SK-MEL-5 (cell line): ENCODE measurements around the gene COL5A1. TPM values are rescaled to one million over a fixed set of nuclear protein-coding genes. Genes with fewer than 3 reads are reported as not detected.
A peak's percentile ranks its signal among the peaks of the same experiment; 100 is the strongest.

ENCODE experiments used
- DNase-seq: peaks from one replicate; pipeline ENCODE4 v3.0.0-alpha.2; 2016; ENCODE audit warnings: low read depth, low spot score
- in situ Hi-C: cut with HindIII; loops from 2 replicates; pipeline ENCODE4 v1.10.0; 2016; ENCODE audit warnings: low sequenced_read_pairs, high pct_unique_total_duplicates, low pct_unique_long_range_greater_than_20kb
- total RNA-seq: library from RNA; depleted of rRNA; stranded (reverse); fragments of >200 nt; shearing (Covaris generic); gene quantifications from 2 replicates; pipeline ENCODE4 v1.2.3, GENCODE V29; 2014

COL5A1 gene
- total RNA-seq, 1 experiment from 2014 or later = not detected

DNA sequence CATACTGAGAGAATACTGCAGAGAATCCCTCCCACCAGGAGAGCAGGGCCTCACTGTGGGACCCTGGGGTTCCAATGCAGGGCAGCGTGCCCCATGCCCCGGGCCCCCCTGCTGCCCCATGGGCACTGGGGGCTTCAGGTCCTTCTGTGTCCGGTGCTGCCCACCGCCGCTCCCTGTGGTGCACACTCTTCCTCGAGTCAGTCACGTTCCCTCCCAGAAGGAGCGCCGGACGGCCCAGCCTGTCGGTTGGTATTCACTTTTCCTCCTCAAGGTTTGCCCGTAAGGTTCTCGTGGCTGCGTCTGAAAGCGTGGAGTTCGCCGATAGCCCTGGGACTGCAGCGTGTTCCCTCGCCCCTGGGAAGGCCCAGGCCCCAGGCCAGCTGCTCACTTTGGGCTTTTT lies 190.9 kb downstream of the COL5A1 start:
- no peak for DNase-seq
- in situ Hi-C loops = no loop called here

DNA sequence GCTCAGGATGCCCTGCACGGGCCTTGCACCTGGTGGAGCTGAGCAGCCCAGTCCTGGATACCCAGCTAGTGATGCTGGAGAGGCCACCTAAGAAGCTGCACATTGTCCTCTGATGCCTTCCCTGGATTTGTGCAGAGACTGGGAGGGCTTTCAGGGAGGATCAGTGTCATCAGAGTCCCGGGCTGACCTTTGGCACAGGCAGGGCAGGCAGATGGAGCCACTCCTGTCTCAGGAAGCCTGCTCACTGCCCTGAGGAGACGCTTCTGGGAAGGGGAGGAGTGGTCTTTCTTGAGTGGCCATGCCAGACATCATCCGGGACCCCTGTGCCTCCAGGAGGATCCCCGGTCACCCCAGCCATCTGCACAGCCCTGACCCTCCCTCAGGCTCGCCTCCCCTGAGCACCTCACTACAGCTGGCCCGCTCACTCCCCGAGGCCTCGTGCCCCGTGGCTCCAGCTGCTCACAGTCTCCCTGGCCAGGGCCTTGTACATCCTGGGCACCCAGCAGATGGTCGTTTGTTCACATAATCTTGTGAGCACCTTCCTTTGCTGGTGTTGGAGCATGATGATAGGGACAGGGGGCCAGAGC lies 191.8 kb downstream of the COL5A1 start:
- in situ Hi-C loops = no loop called here
- DNase-seq = no peak

DNA sequence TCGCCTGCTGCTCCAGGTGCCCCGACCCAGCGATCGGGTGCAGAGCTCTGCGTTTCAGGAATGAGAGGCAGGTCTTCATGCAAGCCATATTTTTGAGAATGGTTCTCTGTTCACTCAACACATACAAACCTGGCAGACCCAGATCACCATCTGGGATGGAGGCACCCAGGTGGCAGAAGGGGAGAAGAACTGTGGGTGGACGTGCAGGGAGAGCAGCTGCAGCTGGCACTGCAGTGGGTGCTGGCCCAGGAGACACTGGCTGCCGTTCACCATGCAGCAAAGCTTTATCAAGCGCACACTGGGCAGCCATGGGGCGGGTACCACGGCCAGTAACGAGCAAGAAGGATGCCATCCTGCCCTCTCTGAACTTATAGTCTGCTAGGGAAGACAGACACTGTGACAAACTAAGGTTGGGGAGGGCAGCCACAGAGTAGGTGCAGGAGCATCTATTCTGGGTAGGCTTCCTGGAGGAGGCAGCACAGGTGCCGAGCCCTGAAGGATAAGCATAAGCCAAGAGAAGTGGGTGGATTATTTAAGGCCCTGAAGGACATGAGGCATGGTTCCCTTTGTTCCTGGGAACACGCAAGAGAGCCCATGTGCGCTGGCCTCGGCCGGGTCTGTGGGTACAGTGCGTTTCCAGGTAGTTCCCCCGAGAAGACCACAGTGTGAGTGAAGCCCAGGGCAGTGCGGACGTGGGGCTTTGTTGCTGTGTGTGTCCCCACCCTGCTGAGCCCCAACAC lies 192.8 kb downstream of the COL5A1 start:
- in situ Hi-C loops = no loop called here
- no peak for DNase-seq

DNA sequence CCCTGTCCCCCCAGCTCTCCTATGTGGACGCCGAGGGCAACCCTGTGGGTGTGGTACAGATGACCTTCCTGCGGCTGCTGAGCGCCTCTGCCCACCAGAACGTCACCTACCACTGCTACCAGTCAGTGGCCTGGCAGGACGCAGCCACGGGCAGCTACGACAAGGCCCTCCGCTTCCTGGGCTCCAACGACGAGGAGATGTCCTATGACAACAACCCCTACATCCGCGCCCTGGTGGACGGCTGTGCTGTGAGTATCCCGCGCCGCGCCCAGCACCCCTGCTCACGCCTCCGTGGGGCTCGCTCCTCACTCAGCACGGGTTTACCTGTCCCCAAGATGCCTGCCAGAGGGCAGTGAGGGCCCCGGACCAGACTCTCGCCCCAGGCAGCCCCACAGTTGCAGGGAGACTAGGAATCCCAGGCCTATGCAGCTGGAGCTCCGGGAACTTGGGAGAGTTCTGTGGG lies 193.4 kb downstream of the COL5A1 start:
- in situ Hi-C loops = no loop called here
- no peak for DNase-seq

DNA sequence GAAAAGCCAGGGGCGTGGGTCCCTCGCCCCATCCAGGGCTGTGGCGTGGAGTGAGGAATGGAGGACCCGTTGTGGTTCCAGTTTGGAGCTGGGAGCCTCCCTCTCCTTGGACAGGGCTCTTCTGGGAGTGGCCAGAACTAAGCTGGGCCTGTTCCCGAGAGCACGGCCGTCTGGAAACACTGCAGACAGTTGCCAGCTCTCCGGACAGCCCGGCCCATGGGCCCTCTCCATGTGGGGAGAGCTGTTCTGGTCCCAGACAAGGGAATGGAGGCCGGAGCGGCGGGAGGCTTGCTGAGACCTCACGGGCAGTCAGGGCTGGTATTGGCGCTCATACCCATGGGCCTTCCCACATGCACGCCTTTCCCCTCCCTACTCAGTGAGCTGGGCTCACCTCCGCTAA lies 193.8 kb downstream of the COL5A1 start:
- in situ Hi-C loops = no loop called here
- DNase-seq = no peak

DNA sequence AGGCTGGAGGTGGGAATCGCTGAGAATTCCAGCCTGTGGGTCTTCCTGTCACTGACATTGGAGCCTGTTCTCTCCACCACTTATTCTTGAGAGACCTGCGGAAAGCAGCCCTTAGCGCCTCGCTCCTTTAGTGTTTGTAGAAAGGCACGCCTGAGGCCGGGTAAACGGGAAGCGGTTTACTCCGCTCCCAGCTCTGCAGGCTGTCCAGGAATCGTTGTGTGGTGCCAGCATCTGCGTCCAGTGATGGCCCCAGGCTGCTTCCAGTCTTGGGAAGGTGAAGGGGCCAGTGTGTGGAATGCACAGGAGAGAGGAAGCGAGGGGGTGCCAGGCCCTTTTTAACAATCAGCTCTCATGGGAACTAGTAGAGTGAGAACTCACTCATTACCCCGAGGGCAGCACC lies 194.4 kb downstream of the COL5A1 start:
- in situ Hi-C loops = no loop called here
- DNase-seq = no peak

DNA sequence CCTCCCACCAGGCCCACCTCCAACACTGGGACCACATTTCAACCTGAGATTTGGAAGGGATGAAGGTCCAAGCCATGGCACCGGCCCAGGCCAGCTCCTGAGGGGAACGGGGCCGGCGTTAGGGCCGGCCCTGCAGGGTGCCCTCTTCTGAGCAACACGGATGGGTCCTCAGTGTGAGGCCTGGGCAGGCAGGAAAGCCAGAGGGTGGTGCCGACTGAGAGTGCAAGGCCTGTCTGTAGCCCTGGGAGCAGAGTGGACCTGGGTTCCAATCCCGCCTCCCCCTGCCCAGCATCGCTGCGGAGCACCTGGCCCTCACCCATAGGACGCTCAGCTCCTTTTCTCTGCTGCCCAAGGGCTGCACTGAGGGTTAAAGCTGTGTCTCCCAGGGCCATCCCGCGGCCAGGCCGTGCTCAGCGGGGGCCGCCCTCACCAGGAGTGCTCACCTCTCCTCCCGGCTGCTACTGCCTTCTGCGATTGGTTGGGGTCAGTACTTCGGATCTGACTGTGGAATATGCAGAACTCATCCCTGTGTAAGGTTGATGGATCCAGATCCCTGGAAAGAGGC lies 194.9 kb downstream of the COL5A1 start:
- no peak for DNase-seq
- in situ Hi-C loops = no loop called here

DNA sequence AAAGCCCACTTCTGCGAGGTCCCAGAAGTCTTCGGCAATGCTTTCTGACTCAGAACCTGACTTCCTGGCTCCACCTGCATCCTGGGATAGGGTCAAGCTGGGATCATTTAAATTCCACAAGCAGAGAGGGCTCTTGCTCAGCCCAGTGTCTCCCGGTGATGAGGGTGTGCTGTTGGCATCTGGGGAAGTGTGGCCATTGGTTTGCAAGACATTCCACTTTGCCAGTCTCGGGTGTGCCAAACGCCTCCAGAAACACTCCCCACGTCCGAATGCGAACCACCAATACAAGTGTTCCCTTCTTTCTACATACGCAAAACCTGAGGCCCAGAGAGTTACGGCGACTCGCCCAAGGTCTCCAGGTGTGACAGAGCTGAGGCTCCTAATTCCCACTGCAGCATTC lies 195.9 kb downstream of the COL5A1 start:
- in situ Hi-C loops = no loop called here
- DNase-seq = no peak

DNA sequence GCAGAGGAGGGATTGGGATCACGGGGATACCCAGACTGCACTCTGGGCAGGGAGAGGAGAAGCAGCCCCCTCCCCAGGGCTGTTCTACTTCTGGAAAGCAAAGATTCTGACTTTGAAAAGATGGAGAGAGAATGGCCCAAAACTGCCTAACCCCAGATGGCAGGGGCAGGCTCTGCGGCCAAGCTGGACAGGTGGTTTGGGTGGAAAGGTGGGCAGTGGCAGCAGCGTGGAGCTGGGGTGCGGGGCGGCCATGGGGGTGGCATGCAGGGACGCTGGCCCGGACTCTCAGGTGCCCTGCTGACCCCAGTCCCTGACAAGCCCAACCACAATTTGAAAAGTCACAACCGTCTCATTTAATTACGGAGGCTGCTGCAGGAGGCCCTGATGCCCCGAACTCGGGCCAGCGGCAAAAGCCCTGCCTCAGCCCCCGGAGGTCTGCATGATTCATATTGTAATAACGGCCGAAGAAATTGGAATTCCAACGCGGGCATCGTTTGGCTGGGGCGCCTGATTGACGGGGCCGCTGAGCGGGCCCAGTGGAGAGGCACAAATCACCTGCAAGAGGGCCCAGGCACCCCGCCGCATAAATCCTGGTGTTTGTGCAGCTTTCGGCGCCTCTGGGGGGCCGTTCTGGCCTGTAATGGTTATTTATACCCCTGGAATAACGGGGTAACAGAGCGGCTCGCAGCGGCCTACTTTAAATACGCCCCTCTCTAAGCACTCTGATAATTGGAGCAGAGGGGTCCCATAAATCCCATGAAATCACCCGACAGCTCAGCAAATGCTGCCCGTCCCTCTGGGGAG lies 197.2 kb downstream of the COL5A1 start:
- DNase-seq = no peak
- in situ Hi-C loops = no loop called here

DNA sequence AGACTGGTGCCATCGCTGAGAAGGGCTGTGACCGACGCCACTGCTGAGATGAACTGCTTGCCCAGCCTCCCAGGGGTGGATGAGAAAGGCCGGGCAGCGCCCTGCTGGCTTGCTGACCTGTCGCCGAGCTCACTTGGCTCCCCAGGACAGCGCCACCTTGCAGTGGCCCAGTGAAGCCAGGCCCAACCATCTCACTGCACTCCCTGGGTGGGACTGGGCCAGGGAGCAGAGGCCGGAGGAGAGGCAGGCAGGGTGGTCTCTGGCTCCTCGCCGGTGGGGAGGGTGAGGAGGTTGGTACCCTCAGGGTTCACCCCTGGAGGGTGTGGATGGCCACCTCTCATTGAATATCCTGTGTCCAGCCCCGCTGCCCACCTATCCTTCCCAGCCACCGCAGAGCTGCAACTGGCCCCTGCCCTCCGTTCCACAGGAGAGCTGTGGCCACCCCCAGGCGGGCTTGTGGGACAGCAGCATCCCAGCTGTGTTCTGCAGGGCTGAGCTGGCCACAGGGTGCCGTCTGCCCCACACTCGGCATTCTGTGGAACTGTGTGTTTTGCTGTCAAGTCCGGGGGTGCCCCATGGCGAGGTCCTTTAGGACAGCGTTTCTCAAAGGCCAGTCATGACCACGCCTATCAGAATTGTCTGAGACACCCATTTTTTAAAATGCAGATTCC lies 198.0 kb downstream of the COL5A1 start:
- DNase-seq = peak; percentile 15
- in situ Hi-C loops = no loop called here

DNA sequence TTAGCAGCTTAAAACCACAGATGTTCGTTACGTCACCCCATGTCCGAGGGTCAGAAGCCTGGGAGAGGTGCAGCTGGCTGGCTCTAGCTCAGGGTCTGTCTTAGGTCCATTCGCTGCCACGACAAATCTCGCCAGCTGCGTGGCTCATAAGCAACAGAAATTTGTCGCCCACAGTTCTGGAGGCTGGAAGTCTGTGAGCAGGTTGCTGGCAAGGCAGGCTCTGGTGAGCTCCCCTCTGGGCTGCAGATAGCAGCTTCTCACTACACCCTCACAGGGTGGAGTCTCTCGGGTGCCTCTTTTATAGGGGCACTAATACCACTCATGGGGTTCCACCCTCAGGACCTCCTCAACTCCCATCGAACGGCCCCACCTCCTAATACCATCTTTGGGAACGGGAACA lies 198.9 kb downstream of the COL5A1 start:
- in situ Hi-C loops = no loop called here
- DNase-seq = no peak

DNA sequence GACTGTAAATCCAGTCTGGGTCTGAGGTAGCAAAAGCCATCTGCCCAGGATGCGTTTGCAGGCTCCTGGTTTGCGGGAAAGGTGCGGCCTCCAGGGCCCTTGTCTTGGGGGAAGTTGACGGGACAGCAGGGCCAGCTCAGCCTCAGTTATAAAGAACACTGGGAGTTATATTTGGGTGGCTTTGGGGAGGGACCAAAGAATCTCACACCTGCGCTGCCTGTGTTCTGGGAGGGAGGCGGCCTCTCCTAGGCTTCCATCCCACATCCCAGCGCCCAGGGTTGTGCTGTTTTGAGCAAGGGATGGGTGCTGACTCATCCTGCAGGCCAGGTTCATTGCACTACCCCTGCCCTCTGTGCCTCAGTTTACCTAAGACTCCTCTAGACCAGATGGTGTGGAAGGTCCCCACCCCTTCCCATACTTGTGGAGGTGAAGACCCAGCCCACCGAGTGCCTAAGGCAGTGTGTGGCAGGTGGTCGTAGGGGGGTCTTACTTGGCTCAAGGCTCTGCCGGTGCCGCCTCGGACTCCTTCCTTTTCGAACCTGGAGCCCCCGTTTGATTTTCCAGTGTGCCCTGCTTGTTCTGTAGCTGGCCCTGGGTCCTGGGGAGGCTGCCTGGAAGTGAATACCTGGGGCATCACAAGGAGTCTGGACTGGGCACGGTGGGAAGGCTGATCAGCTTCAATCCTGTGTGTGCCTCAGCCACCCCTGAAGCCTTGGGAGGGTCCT lies 199.7 kb downstream of the COL5A1 start:
- in situ Hi-C loops = no loop called here
- no peak for DNase-seq

DNA sequence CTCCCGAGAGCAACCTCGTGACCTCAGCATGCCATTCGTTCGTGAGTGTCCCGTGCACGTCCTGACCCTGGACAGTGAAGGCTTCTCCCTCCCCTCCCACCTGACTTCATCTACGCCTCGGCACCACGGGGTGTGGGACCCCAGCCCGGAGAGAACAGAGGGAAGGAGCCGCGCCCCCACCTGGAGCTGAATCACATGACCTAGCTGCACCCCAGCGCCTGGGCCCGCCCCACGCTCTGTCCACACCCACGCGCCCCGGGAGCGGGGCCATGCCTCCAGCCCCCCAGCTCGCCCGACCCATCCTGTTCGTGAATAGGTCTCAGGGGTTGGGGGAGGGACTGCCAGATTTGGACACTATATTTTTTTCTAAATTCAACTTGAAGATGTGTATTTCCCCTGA lies 200.7 kb downstream of the COL5A1 start:
- DNase-seq = no peak
- in situ Hi-C loops = no loop called here

DNA sequence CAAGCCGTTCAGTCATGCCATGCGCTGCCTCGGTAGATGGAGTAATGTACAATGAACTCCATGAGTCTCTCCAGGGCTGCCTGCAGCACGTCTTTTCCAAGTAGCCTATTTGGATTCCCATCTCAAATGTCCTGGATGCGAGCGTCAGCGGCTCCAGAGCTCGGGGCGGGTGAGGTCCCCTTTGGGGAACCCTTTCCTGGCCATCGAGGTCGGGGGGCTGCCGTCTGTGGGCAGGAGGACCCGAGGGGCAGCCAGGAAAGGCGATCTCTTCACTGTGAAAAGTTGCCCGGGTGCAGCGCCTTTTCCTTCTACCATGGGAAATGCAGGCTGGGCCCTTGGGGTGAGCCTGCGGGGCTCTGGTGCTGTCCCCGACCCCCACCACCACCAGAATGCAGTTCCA lies 202.1 kb downstream of the COL5A1 start:
- no peak for DNase-seq
- in situ Hi-C loops = no loop called here

DNA sequence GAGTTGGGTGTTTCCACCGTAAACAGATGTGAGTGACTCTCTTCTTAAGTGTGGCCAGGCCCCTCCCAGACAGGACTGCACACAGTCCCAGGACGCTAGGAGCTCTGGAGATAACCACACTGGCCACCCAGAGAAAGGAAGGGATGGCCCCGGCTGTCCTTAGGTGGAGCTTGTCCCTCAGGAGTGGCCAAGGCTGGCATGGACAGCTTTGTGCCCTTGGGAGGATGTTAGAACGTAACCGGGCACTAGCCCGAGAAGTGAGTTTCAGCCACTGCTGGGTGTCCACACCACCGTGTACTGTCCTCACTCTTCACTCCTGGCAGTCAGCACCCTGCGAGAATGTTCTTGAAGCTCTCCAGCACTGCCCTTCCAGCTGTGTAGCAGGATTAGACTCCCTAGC lies 203.2 kb downstream of the COL5A1 start:
- DNase-seq = no peak
- in situ Hi-C loops = no loop called here

DNA sequence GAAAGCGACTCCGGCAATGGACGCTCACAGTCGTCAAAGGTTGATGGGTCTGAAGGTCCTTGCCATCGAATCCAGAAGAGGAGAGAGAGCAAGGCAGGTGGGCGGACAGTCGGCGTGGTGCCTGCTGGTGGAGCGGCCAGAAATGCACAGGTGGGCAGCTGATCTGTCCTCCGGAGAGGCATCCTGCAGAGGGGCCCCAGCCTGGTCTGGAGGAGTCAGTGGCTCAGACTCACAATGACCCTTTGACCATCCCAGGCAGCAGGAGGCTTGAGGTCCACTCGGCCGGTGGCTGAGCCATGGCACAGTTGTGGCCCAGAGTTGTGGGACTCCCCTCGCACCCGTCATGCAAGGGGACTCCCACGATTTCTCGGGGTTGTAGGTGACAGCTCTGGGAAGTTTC lies 204.6 kb downstream of the COL5A1 start:
- in situ Hi-C loops = no loop called here
- DNase-seq = no peak

DNA sequence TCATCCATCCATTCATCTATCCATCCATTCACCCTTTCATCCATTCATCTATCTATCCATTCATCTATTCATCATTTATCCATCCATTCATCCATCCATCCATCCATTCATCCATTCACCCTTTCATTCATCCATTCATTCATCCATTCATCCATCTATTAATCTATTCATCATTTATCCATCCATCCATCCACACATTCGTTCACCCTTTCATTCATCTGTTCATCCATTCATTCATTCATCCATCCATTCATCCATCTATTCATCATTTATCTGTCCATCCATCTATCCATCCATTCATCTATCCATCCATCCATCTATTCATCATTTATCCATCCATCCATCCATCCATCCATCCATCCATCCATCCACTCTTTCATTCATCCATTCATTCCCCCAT lies 205.1 kb downstream of the COL5A1 start:
- DNase-seq = no peak
- in situ Hi-C loops = no loop called here
